HG03060 (cell line): ENCODE measurements around the gene ZNF761.

Experiments used
- ATAC-seq: cut with Tn5 transposase; IDR thresholded peaks from one replicate; pipeline ENCODE4 v1.9.1; 2021; ENCODE audit warnings: low read depth, moderate number of reproducible peaks; ENCODE audit not compliant: unreplicated experiment

Gene ZNF761

GRCh38 chr19:53504885-53505284, 73.1 kb downstream of the ZNF761 start:
- ATAC-seq: no peak

- no peak for ATAC-seq
Observed at GRCh38 chr19:53506728-53507127, 74.9 kb downstream of the ZNF761 start.
